AG04449 (cell line): ENCODE results near the gene MPO.

Experiments used
- CTCF ChIA-PET: fragments of 350-600 bp; formaldehyde crosslinking; extraction: SDS; loops from one replicate; lab custom pipeline; 2021; ENCODE audit warnings: antibody characterized with exemption; lab: Yijun Ruan, JAX
- POLR2A ChIA-PET: fragments of 400-600, 350-600 bp; formaldehyde crosslinking; extraction: SDS; loops from one replicate; lab custom pipeline; 2020; ENCODE audit warnings: antibody characterized with exemption, inconsistent platforms; lab: Yijun Ruan, JAX
- DNase-seq: peaks from one replicate; pipeline ENCODE4 v3.0.0-alpha.2; 2010; ENCODE audit warnings: low read depth, low spot score
- H3K4me3 ChIP-seq: 2 replicates; pipeline ENCODE4 v1.5.1; 2011; ENCODE audit warnings: low read depth, mild to moderate bottlenecking, control low read depth, low read length
- CTCF ChIP-seq: IDR thresholded peaks from one replicate; pipeline ENCODE4 v1.5.1; 2011; ENCODE audit warnings: mild to moderate bottlenecking, moderate library complexity, low read length, control low read depth, inconsistent platforms; ENCODE audit not compliant: insufficient read depth; ENCODE audit errors: missing control alignments

Gene MPO

GRCh38 chr17:58236394-58236793, 44.3 kb downstream of the MPO start:
- CTCF ChIA-PET, result interaction anchor here (0.8 to 6.2 kb wide), 5 partner anchors 8 to 67 kb away, joined by 3 to 72 read pairs (median 4); partner anchors contain the start of gene MKS1
- POLR2A ChIA-PET, result no interaction called here
- no peak overlapping the region for H3K4me3 ChIP-seq
- no peak for DNase-seq
- no peak for TF ChIP-seq CTCF

GRCh38 chr17:58235821-58236220, 44.9 kb downstream of the MPO start:
- DNase-seq, result no peak
- CTCF ChIA-PET, result interaction anchor here (0.7 to 6.2 kb wide), 6 partner anchors 8 to 403 kb away, joined by 3 to 72 read pairs (median 4); no protein-coding TSS in a partner anchor
- H3K4me3 ChIP-seq, result no peak overlapping the region
- TF ChIP-seq CTCF, result no peak
- POLR2A ChIA-PET, result interaction anchor here (0.7 kb wide), 1 partner anchor 128 kb away, joined by 3 read pairs; no protein-coding TSS in a partner anchor

GRCh38 chr17:58234512-58234911, 46.2 kb downstream of the MPO start:
- no peak for TF ChIP-seq CTCF
- POLR2A ChIA-PET, result interaction anchor here (1.1 kb wide), 1 partner anchor 397 kb away, joined by 3 read pairs; no protein-coding TSS in a partner anchor
- H3K4me3 ChIP-seq, result no peak overlapping the region
- no peak for DNase-seq
- CTCF ChIA-PET, result interaction anchor here (6.2 kb wide), 1 partner anchor 14 kb away, joined by 72 read pairs; no protein-coding TSS in a partner anchor

- no peak for TF ChIP-seq CTCF
- ChIA-PET CTCF (no interaction called here), POLR2A (no interaction called here)
- no peak overlapping the region for H3K4me3 ChIP-seq
- DNase-seq, result no peak
Observed at GRCh38 chr17:58233543-58233942, 47.2 kb downstream of the MPO start.

GRCh38 chr17:58232707-58233156, 48.0 kb downstream of the MPO start:
- peak; percentile 71 for DNase-seq
- ChIA-PET POLR2A (interaction anchor here (0.7 kb wide), 1 partner anchor 13 kb away, joined by 3 read pairs; the partner anchor contains the start of gene MKS1), CTCF (interaction anchor here (0.8 to 5.9 kb wide), 4 partner anchors 13 to 759 kb away, joined by 3 to 44 read pairs (median 8); partner anchors contain the start of gene MKS1)
- H3K4me3 ChIP-seq, result no peak overlapping the region
- TF ChIP-seq CTCF, result no peak

- ChIA-PET POLR2A (no interaction called here), CTCF (interaction anchor here (1.6 to 5.9 kb wide), 2 partner anchors 12 to 18 kb away, joined by 11 to 44 read pairs; partner anchors contain the start of gene MKS1)
- no peak for TF ChIP-seq CTCF
- H3K4me3 ChIP-seq, result no peak overlapping the region
- no peak for DNase-seq
Observed at GRCh38 chr17:58231641-58232040, 49.1 kb downstream of the MPO start.
